Measurements from ENCODE around the gene FEV. TPM values are rescaled to one million over a fixed set of nuclear protein-coding genes. Genes with fewer than 3 reads are reported as not detected.
"Not testable (repeated sequence)": the region's sequence is repeated elsewhere in the genome, so short reads cannot be mapped to it uniquely, and the experiment has no call there.

The FEV gene
- polyA plus RNA-seq, 6 donors from 2014 or later: not detected

GRCh38 chr2:218956039-218956438 is 28.9 kb downstream of the FEV start:
- no peak for ATAC-seq (ENCODE audit: low read depth in 2 of 2)
- H3K36me3 Mint-ChIP-seq: peaks cover 0 to 3% of the 10 kb centered on the region in 2 donors

GRCh38 chr2:218954541-218955300 is 30.3 kb downstream of the FEV start:
- Mint-ChIP-seq H3K27me3 (peaks cover 37 to 87% (median 66%) of the 10 kb centered on the region in 3 donors), H3K27ac (peak overlapping the region in 1 of 6 donors; percentile 65), H3K4me3 (no peak overlapping the region), H3K4me1 (peaks cover 0 to 8% (median 5%) of the 10 kb centered on the region in 3 donors), H3K9me3 (no peaks in the 10 kb centered on the region), H3K36me3 (no peaks in the 10 kb centered on the region)
- DNase-seq (no peak), ATAC-seq (ENCODE audit: low read depth in 2 of 2) (no peak)

More at GRCh38 chr2:218956039-218956438, 28.9 kb downstream of the FEV start:
- peaks cover 0 to 3% (median 0%) of the 10 kb centered on the region in 7 donors for H3K9me3 Mint-ChIP-seq
- H3K27ac Mint-ChIP-seq: no peak overlapping the region
- peaks cover 38 to 86% (median 65%) of the 10 kb centered on the region in 3 donors for H3K27me3 Mint-ChIP-seq
- H3K4me3 Mint-ChIP-seq: no peak overlapping the region
- H3K4me1 Mint-ChIP-seq: peaks cover 2 to 14% (median 13%) of the 10 kb centered on the region in 3 donors
- DNase-seq: no peak

GRCh38 chr2:218953366-218953954 is 31.5 kb downstream of the FEV start:
- no peak overlapping the region for H3K27ac Mint-ChIP-seq
- H3K4me3 Mint-ChIP-seq: no peak overlapping the region
- H3K27me3 Mint-ChIP-seq: peaks cover 33 to 79% (median 59%) of the 10 kb centered on the region in 3 donors
- DNase-seq (no peak), ATAC-seq (ENCODE audit: low read depth in 2 of 2) (no peak)
- H3K36me3 Mint-ChIP-seq: no peaks in the 10 kb centered on the region
- H3K4me1 Mint-ChIP-seq: no peaks in the 10 kb centered on the region
- no peaks in the 10 kb centered on the region for H3K9me3 Mint-ChIP-seq

DNA sequence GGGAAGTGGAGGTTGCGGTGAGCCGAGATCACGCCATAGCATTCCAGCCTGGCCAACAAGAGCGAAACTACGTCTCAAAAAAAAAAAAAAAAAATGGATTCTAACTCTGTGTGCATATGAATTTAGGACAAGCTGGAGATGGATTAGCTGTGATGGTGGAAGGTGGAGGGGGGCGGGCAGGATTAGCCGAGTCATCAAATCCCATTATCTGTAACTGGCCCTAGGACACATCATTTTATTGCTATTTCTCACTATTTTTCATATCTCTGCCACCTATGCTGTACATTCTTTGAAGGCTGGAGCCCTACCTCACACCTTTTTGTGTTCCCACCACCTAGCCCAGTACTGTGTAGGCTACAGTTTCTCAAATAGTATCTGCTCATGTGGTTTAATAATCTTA is 32.8 kb downstream of the FEV start:
- H3K4me3 Mint-ChIP-seq: no peak overlapping the region
- no peaks in the 10 kb centered on the region for H3K9me3 Mint-ChIP-seq
- H3K4me1 Mint-ChIP-seq: no peaks in the 10 kb centered on the region
- peaks cover 25 to 66% (median 46%) of the 10 kb centered on the region in 3 donors for H3K27me3 Mint-ChIP-seq
- H3K27ac Mint-ChIP-seq: no peak overlapping the region
- no peak for ATAC-seq (ENCODE audit: low read depth in 2 of 2)
- no peak for DNase-seq
- H3K36me3 Mint-ChIP-seq: no peaks in the 10 kb centered on the region

GRCh38 chr2:218946621-218947020 is 38.4 kb downstream of the FEV start:
- no peak for ATAC-seq (ENCODE audit: low read depth in 2 of 2)
- Mint-ChIP-seq H3K27ac (no peak overlapping the region), H3K4me1 (no peaks in the 10 kb centered on the region), H3K9me3 (peaks cover 0 to 4% (median 0%) of the 10 kb centered on the region in 7 donors), H3K36me3 (peaks cover 0 to 11% of the 10 kb centered on the region in 2 donors), H3K4me3 (no peak overlapping the region), H3K27me3 (peaks cover 36 to 48% (median 46%) of the 10 kb centered on the region in 3 donors)
- no peak for DNase-seq

- peaks cover 0 to 4% (median 0%) of the 10 kb centered on the region in 7 donors for H3K9me3 Mint-ChIP-seq
- H3K36me3 Mint-ChIP-seq: peaks cover 0 to 11% of the 10 kb centered on the region in 2 donors
- peaks cover 42 to 50% (median 43%) of the 10 kb centered on the region in 3 donors for H3K27me3 Mint-ChIP-seq
- no peaks in the 10 kb centered on the region for H3K4me1 Mint-ChIP-seq
- peak overlapping the region in 1 of 6 donors; percentile 44 for H3K27ac Mint-ChIP-seq
- DNase-seq: no peak
- no peak for ATAC-seq (ENCODE audit: low read depth in 2 of 2)
- no peak overlapping the region for H3K4me3 Mint-ChIP-seq
Observed at GRCh38 chr2:218944759-218945404, 40.1 kb downstream of the FEV start.

GRCh38 chr2:218931751-218932150 is 53.2 kb downstream of the FEV start:
- ATAC-seq (ENCODE audit: low read depth in 2 of 2); H3K36me3 Mint-ChIP-seq: not testable (repeated sequence)
- peaks cover 22 to 50% (median 42%) of the 10 kb centered on the region in 3 donors for H3K27me3 Mint-ChIP-seq

More at GRCh38 chr2:218931751-218932150, 53.2 kb downstream of the FEV start:
- H3K4me3 Mint-ChIP-seq, H3K4me1 Mint-ChIP-seq, DNase-seq, H3K27ac Mint-ChIP-seq: not testable (repeated sequence)
- H3K9me3 Mint-ChIP-seq: peaks cover 0 to 13% (median 7%) of the 10 kb centered on the region in 7 donors

Other genes starting within 250 kb of the FEV start
- gene CYP27A1, start 203.0 kb downstream of the FEV start, polyA plus RNA-seq (ENCODE audit: low read depth in 6 of 6): under 1 TPM in 5 of 6 donors, not detected in 1; 0.17 to 0.68 (median 0.28) TPM
- gene PRKAG3, start 153.4 kb downstream of the FEV start, polyA plus RNA-seq (ENCODE audit: low read depth in 6 of 6): not detected
- under 1 TPM in 4 of 6 donors, not detected in 2; 0.44 to 0.79 (median 0.57) TPM for gene WNT6, start 125.4 kb downstream of the FEV start, polyA plus RNA-seq (ENCODE audit: low read depth in 6 of 6)
- gene WNT10A, start 104.3 kb downstream of the FEV start, polyA plus RNA-seq (ENCODE audit: low read depth in 6 of 6): 10 to 100 TPM in 3 of 6 donors, 1 to 10 TPM in 3; 6.4 to 23.9 (median 10.7) TPM
- not detected for gene CDK5R2, start 25.5 kb downstream of the FEV start, polyA plus RNA-seq (ENCODE audit: low read depth in 6 of 6)
- not detected for gene CRYBA2, start 8.2 kb upstream of the FEV start, polyA plus RNA-seq (ENCODE audit: low read depth in 6 of 6)
- not detected for gene CFAP65, start 56.3 kb upstream of the FEV start, polyA plus RNA-seq (ENCODE audit: low read depth in 6 of 6)
- gene IHH, start 75.7 kb upstream of the FEV start, polyA plus RNA-seq (ENCODE audit: low read depth in 6 of 6): not detected
- 10 to 100 TPM; 24.8 to 31.5 (median 27.7) TPM for gene NHEJ1, start 175.6 kb upstream of the FEV start, polyA plus RNA-seq (ENCODE audit: low read depth in 6 of 6)
- under 1 TPM in 2 of 6 donors, not detected in 4; 0.18 to 0.24 TPM for gene SLC23A3, start 184.8 kb upstream of the FEV start, polyA plus RNA-seq (ENCODE audit: low read depth in 6 of 6)
- 100 to 1,000 TPM; 112 to 157 (median 133) TPM for gene CNPPD1, start 191.7 kb upstream of the FEV start, polyA plus RNA-seq (ENCODE audit: low read depth in 6 of 6)
- gene RETREG2, start 193.1 kb upstream of the FEV start, polyA plus RNA-seq (ENCODE audit: low read depth in 6 of 6): 100 to 1,000 TPM in 1 of 6 donors, 10 to 100 TPM in 5; 54.7 to 113 (median 62.7) TPM
- 10 to 100 TPM; 50.7 to 77.7 (median 57.9) TPM for gene ZFAND2B, start 221.6 kb upstream of the FEV start, polyA plus RNA-seq (ENCODE audit: low read depth in 6 of 6)
- gene ABCB6, start 233.8 kb upstream of the FEV start, polyA plus RNA-seq (ENCODE audit: low read depth in 6 of 6): 1 to 10 TPM in 5 of 6 donors, not detected in 1; 2.1 to 6.4 (median 3.2) TPM
- 10 to 100 TPM; 12.6 to 25.4 (median 18.1) TPM for gene ATG9A, start 244.5 kb upstream of the FEV start, polyA plus RNA-seq (ENCODE audit: low read depth in 6 of 6)
- gene ANKZF1, start 244.6 kb upstream of the FEV start, polyA plus RNA-seq (ENCODE audit: low read depth in 6 of 6): 10 to 100 TPM; 22.4 to 45.5 (median 25.4) TPM

All from naive B cell (primary cell).